ENCODE data around the gene CRACR2B.
A peak's percentile ranks its signal among the peaks of the same experiment; 100 is the strongest.

CRACR2B gene

GRCh38 chr11:839875-840617 is 12.3 kb downstream of the CRACR2B start:
- no peak for DNase-seq (ENCODE audit: low spot score)

GRCh38 chr11:841981-842369 is 14.3 kb downstream of the CRACR2B start:
- DNase-seq (ENCODE audit: low spot score), result no peak

- DNase-seq (ENCODE audit: low spot score), result peak; percentile 90
Observed at GRCh38 chr11:842370-843002, 14.8 kb downstream of the CRACR2B start, which contains the start of the genes POLR2L and TSPAN4. Gene POLR2L (minus strand): TSS chr11:842529. CDS start chr11:842508, 21 bp downstream. Gene TSPAN4 (plus strand): TSS chr11:842852. CDS start chr11:850305, 7,453 bp downstream.

- DNase-seq (ENCODE audit: low spot score), result no peak
Observed at GRCh38 chr11:843086-843734, 15.5 kb downstream of the CRACR2B start.

GRCh38 chr11:843818-844692 is 16.3 kb downstream of the CRACR2B start:
- DNase-seq (ENCODE audit: low spot score), result no peak

GRCh38 chr11:844693-845644 is 17.2 kb downstream of the CRACR2B start:
- DNase-seq (ENCODE audit: low spot score), result peak; percentile 58

GRCh38 chr11:845872-846495 is 18.3 kb downstream of the CRACR2B start:
- no peak for DNase-seq (ENCODE audit: low spot score)

GRCh38 chr11:846496-847098 is 18.9 kb downstream of the CRACR2B start:
- DNase-seq (ENCODE audit: low spot score), result no peak

- no peak for DNase-seq (ENCODE audit: low spot score)
Observed at GRCh38 chr11:847876-848275, 20.2 kb downstream of the CRACR2B start.

- DNase-seq (ENCODE audit: low spot score), result peak; percentile 69
Observed at GRCh38 chr11:848380-848931, 20.7 kb downstream of the CRACR2B start.

GRCh38 chr11:849104-849824 is 21.5 kb downstream of the CRACR2B start:
- DNase-seq (ENCODE audit: low spot score), result no peak

GRCh38 chr11:849951-850774 is 22.4 kb downstream of the CRACR2B start:
- no peak for DNase-seq (ENCODE audit: low spot score)

- DNase-seq (ENCODE audit: low spot score), result peak; percentile 42
Observed at GRCh38 chr11:850775-851763, 23.4 kb downstream of the CRACR2B start.

- no peak for DNase-seq (ENCODE audit: low spot score)
Observed at GRCh38 chr11:852762-853161, 25.0 kb downstream of the CRACR2B start.

- DNase-seq (ENCODE audit: low spot score), result no peak
Observed at GRCh38 chr11:853682-854448, 26.1 kb downstream of the CRACR2B start.
